Osteocyte (in vitro differentiated cells): ENCODE measurements around the gene PRR11. TPM values are rescaled to one million over a fixed set of nuclear protein-coding genes. Genes with fewer than 3 reads are reported as not detected.
A peak's percentile ranks its signal among the peaks of the same experiment; 100 is the strongest.

Experiments
- DNase-seq: peaks from one replicate; pipeline ENCODE4 v3.0.0; 2021; ENCODE audit warnings: mixed read lengths; ENCODE audit not compliant: unreplicated experiment; ENCODE audit errors: extremely low spot score
- H3K27ac Mint-ChIP-seq: one replicate; pipeline ENCODE4 v1.8.0; 2021; ENCODE audit warnings: mild to moderate bottlenecking, mixed read lengths; ENCODE audit not compliant: unreplicated experiment
- H3K27me3 Mint-ChIP-seq: one replicate; pipeline ENCODE4 v1.8.0; 2021; ENCODE audit warnings: mixed read lengths; ENCODE audit not compliant: unreplicated experiment
- H3K36me3 Mint-ChIP-seq: one replicate; pipeline ENCODE4 v1.8.0; 2021; ENCODE audit warnings: mixed read lengths; ENCODE audit not compliant: unreplicated experiment
- H3K4me1 Mint-ChIP-seq: one replicate; pipeline ENCODE4 v1.8.0; 2021; ENCODE audit warnings: mixed read lengths; ENCODE audit not compliant: unreplicated experiment
- H3K4me3 Mint-ChIP-seq: one replicate; pipeline ENCODE4 v1.8.0; 2021; ENCODE audit warnings: mild to moderate bottlenecking, moderate library complexity, mixed read lengths; ENCODE audit not compliant: unreplicated experiment
- H3K9me3 Mint-ChIP-seq: one replicate; pipeline ENCODE4 v1.8.0; 2021; ENCODE audit warnings: mixed read lengths; ENCODE audit not compliant: unreplicated experiment
- total RNA-seq: library from RNA; stranded (reverse); gene quantifications from 2 replicates; pipeline ENCODE4 v1.2.1, GENCODE V29; 2021
- TF ChIP-seq, protein P1 (sequence below): fragments of 200-600 bp; sonication (generic); IDR thresholded peaks from 2 replicates; pipeline ENCODE4 v1.5.0; 2021; ENCODE audit warnings: antibody characterized with exemption, mild to moderate bottlenecking, moderate library complexity

PRR11 gene
- total RNA-seq, 1 donor from 2014 or later, result 11.1 TPM

GRCh38 chr17:59202320-59202719 is 46.8 kb downstream of the PRR11 start:
- no peaks in the 10 kb centered on the region for H3K27me3 Mint-ChIP-seq
- H3K36me3 Mint-ChIP-seq, result no peaks in the 10 kb centered on the region
- TF ChIP-seq, protein P1, sequence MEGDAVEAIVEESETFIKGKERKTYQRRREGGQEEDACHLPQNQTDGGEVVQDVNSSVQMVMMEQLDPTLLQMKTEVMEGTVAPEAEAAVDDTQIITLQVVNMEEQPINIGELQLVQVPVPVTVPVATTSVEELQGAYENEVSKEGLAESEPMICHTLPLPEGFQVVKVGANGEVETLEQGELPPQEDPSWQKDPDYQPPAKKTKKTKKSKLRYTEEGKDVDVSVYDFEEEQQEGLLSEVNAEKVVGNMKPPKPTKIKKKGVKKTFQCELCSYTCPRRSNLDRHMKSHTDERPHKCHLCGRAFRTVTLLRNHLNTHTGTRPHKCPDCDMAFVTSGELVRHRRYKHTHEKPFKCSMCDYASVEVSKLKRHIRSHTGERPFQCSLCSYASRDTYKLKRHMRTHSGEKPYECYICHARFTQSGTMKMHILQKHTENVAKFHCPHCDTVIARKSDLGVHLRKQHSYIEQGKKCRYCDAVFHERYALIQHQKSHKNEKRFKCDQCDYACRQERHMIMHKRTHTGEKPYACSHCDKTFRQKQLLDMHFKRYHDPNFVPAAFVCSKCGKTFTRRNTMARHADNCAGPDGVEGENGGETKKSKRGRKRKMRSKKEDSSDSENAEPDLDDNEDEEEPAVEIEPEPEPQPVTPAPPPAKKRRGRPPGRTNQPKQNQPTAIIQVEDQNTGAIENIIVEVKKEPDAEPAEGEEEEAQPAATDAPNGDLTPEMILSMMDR, result no peak
- no peak overlapping the region for H3K4me3 Mint-ChIP-seq
- H3K4me1 Mint-ChIP-seq, result no peaks in the 10 kb centered on the region
- DNase-seq, result no peak
- H3K27ac Mint-ChIP-seq, result no peak overlapping the region
- H3K9me3 Mint-ChIP-seq, result no peaks in the 10 kb centered on the region

GRCh38 chr17:59219370-59219769 is 63.8 kb downstream of the PRR11 start:
- TF ChIP-seq, protein P1, result no peak
- no peak overlapping the region for H3K4me3 Mint-ChIP-seq
- no peaks in the 10 kb centered on the region for H3K27me3 Mint-ChIP-seq
- peaks cover 2% of the 10 kb centered on the region for H3K36me3 Mint-ChIP-seq
- peak; percentile 66 for DNase-seq
- H3K27ac Mint-ChIP-seq, result no peak overlapping the region
- H3K4me1 Mint-ChIP-seq, result peaks cover 10% of the 10 kb centered on the region
- no peaks in the 10 kb centered on the region for H3K9me3 Mint-ChIP-seq

DNA sequence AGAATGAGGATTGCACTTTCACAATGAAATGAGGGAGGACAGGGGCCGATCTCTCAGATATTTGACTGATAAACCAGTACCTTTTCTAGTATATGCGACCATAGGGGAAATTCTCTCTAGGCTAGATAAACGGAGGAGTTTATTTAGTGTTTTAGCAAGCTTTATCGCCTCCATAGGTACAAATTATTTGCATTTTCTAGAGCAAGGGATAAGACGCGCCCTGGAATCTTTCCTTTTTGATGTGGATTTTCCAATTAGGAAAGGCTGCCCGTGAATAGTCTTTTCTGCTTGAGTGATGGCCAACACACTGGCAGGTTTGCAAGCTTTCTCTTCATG is 64.4 kb downstream of the PRR11 start:
- H3K27me3 Mint-ChIP-seq, result no peaks in the 10 kb centered on the region
- no peaks in the 10 kb centered on the region for H3K9me3 Mint-ChIP-seq
- H3K36me3 Mint-ChIP-seq, result peaks cover 2% of the 10 kb centered on the region
- H3K4me1 Mint-ChIP-seq, result peaks cover 10% of the 10 kb centered on the region
- TF ChIP-seq, protein P1, result no peak
- no peak for DNase-seq
- H3K27ac Mint-ChIP-seq, result peak overlapping the region; percentile 78
- peak overlapping the region; percentile 99 for H3K4me3 Mint-ChIP-seq

DNA sequence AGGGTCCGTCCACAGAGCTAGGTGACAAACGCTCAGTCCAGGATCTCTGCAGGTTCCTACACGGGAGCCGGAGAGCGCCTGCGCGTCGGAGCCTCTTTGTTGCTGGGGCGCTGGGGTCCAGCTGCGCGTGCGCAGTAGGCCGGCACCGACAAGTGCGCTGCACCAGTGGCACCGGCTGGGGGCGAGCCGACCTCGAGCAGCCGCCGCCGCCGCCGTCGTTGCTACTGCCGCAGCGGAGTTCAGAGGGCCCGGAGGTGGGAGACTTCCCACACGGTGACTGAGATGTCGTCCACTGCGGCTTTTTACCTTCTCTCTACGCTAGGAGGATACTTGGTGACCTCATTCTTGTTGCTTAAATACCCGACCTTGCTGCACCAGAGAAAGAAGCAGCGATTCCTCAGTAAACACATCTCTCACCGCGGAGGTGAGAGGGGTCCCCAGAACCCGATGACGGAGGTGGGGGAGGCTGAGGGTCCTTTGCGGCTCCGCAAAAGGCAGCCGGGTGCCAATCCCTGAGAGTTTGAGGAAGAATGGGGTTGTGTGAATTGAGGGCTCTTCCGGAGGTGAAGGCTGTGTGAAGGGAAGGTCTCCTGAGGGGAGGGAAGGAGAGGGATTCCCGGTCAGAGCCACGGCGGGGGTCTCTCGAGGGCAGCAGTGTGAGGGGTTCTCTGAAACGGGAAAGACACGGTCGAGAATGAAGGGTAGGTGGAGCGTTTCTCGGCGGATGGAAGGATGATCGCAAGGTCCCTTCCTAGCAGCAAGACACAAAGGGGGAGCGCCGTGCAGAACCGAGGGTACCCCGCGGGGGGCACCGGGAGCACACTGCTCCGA is 65.0 kb downstream of the PRR11 start, which contains the start of gene GDPD1:
Gene GDPD1 (plus strand): TSS at position 184 of the 831 bp plus-strand sequence. CDS start 99 bp downstream, at position 283.
- Mint-ChIP-seq H3K36me3 (peaks cover 2% of the 10 kb centered on the region), H3K27ac (peak within 1 kb of the TSS; percentile 78), H3K9me3 (no peaks in the 10 kb centered on the region), H3K27me3 (no peaks in the 10 kb centered on the region), H3K4me1 (peaks cover 10% of the 10 kb centered on the region), H3K4me3 (peak within 1 kb of the TSS; percentile 99)
- peak; percentile 99 for DNase-seq
- TF ChIP-seq, protein P1, result peak; percentile 75

DNA sequence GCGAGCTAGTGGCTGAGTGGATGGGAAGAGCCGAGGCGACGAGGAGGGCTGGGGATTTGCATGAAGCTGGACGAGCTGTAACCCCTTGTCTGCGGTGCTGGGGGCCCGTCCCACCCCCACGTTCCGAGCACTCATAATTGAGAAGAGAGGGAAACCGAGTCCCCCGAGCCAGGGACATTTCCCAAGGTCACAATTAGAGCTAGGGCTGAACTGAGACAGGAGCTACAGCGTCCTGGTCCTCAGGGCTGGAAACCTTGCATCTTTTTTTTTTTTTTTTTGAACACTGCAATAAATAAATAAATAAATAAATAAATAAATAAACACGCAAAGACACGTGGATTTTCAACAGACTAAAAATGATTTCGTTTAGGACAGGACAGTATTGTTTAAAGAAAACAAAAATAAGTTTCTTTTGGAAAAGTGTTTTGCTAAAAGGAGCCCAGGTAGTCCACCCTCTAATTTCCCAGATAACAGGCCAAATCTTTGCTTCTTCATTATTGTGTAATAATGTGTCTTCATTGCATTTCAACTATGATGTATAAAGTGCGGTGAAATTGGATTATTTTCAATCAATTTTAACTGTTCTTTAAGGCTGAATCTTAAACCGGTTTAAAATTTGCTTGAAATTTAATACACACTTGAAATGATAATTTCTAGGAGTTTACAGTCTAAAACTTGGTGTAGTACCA is 65.8 kb downstream of the PRR11 start:
- Mint-ChIP-seq H3K9me3 (no peaks in the 10 kb centered on the region), H3K27me3 (no peaks in the 10 kb centered on the region), H3K36me3 (peaks cover 2% of the 10 kb centered on the region), H3K4me1 (peaks cover 10% of the 10 kb centered on the region), H3K27ac (peak overlapping the region; percentile 78), H3K4me3 (peak overlapping the region; percentile 99)
- TF ChIP-seq, protein P1, result no peak
- no peak for DNase-seq
